SIG-M5 (cell line): Measurements from ENCODE around the gene ILKAP.

ENCODE experiments used
- DNase-seq: peaks from one replicate; lab custom pipeline; 2025; lab: John Stamatoyannopoulos, UW

ILKAP gene

GRCh38 chr2:238122287-238123217, 80.9 kb downstream of the ILKAP start:
- DNase-seq: no peak

- no peak for DNase-seq
Observed at GRCh38 chr2:238121511-238122286, 81.8 kb downstream of the ILKAP start.

- no peak for DNase-seq
Observed at GRCh38 chr2:238120463-238121298, 82.8 kb downstream of the ILKAP start.
